Measurements from ENCODE around the gene MYL12A.
"Not testable (repeated sequence)": the region's sequence is repeated elsewhere in the genome, so short reads cannot be mapped to it uniquely, and the experiment has no call there.

Gene MYL12A

GRCh38 chr18:3268306-3268705 lies 20.7 kb downstream of the MYL12A start:
- Mint-ChIP-seq H3K4me3 (no peak overlapping the region), H3K4me1 (ENCODE audit: low read depth) (peaks cover 66% of the 10 kb centered on the region), H3K9me3 (no peaks in the 10 kb centered on the region), H3K27me3 (ENCODE audit: low read depth) (no peaks in the 10 kb centered on the region), H3K36me3 (ENCODE audit: low read depth) (peaks cover 30% of the 10 kb centered on the region), H3K27ac (no peak overlapping the region)
- no peak for DNase-seq (ENCODE audit: low spot score)

GRCh38 chr18:3269241-3269913 lies 21.8 kb downstream of the MYL12A start:
- DNase-seq (ENCODE audit: low spot score) = no peak
- Mint-ChIP-seq H3K27ac (peak overlapping the region; percentile 55), H3K36me3 (ENCODE audit: low read depth) (peaks cover 33% of the 10 kb centered on the region), H3K4me1 (ENCODE audit: low read depth) (peaks cover 56% of the 10 kb centered on the region), H3K9me3 (no peaks in the 10 kb centered on the region), H3K4me3 (peak overlapping the region; percentile 0), H3K27me3 (ENCODE audit: low read depth) (no peaks in the 10 kb centered on the region)

- peaks cover 51% of the 10 kb centered on the region for H3K4me1 Mint-ChIP-seq (ENCODE audit: low read depth)
- no peak overlapping the region for H3K27ac Mint-ChIP-seq
Observed at GRCh38 chr18:3269914-3270299, 22.3 kb downstream of the MYL12A start.

GRCh38 chr18:3273042-3273441 lies 25.4 kb downstream of the MYL12A start:
- Mint-ChIP-seq H3K27ac (no peak overlapping the region), H3K27me3 (ENCODE audit: low read depth) (no peaks in the 10 kb centered on the region), H3K36me3 (ENCODE audit: low read depth) (peaks cover 44% of the 10 kb centered on the region), H3K4me1 (ENCODE audit: low read depth) (peaks cover 28% of the 10 kb centered on the region), H3K9me3 (no peaks in the 10 kb centered on the region), H3K4me3 (no peak overlapping the region)
- DNase-seq (ENCODE audit: low spot score) = no peak

More at GRCh38 chr18:3269914-3270299, 22.3 kb downstream of the MYL12A start:
- H3K4me3 Mint-ChIP-seq = no peak overlapping the region
- DNase-seq (ENCODE audit: low spot score) = no peak
- peaks cover 35% of the 10 kb centered on the region for H3K36me3 Mint-ChIP-seq (ENCODE audit: low read depth)
- no peaks in the 10 kb centered on the region for H3K27me3 Mint-ChIP-seq (ENCODE audit: low read depth)
- H3K9me3 Mint-ChIP-seq = no peaks in the 10 kb centered on the region

GRCh38 chr18:3277643-3278213 lies 30.1 kb downstream of the MYL12A start:
- H3K4me1 Mint-ChIP-seq (ENCODE audit: low read depth); H3K27me3 Mint-ChIP-seq (ENCODE audit: low read depth); H3K9me3 Mint-ChIP-seq; H3K27ac Mint-ChIP-seq; H3K4me3 Mint-ChIP-seq; DNase-seq (ENCODE audit: low spot score): not testable (repeated sequence)
- peaks cover 46% of the 10 kb centered on the region for H3K36me3 Mint-ChIP-seq (ENCODE audit: low read depth)

- DNase-seq (ENCODE audit: low spot score) = no peak
- H3K4me3 Mint-ChIP-seq = no peak overlapping the region
- H3K27me3 Mint-ChIP-seq (ENCODE audit: low read depth) = no peaks in the 10 kb centered on the region
- H3K4me1 Mint-ChIP-seq (ENCODE audit: low read depth) = peaks cover 2% of the 10 kb centered on the region
- peak overlapping the region; percentile 38 for H3K27ac Mint-ChIP-seq
- H3K36me3 Mint-ChIP-seq (ENCODE audit: low read depth) = peaks cover 33% of the 10 kb centered on the region
- no peaks in the 10 kb centered on the region for H3K9me3 Mint-ChIP-seq
Observed at GRCh38 chr18:3279201-3280185, 31.9 kb downstream of the MYL12A start.

- H3K36me3 Mint-ChIP-seq (ENCODE audit: low read depth) = peaks cover 19% of the 10 kb centered on the region
- H3K4me3 Mint-ChIP-seq = no peak overlapping the region
- no peak overlapping the region for H3K27ac Mint-ChIP-seq
- DNase-seq (ENCODE audit: low spot score) = no peak
- no peaks in the 10 kb centered on the region for H3K9me3 Mint-ChIP-seq
- peaks cover 2% of the 10 kb centered on the region for H3K4me1 Mint-ChIP-seq (ENCODE audit: low read depth)
- no peaks in the 10 kb centered on the region for H3K27me3 Mint-ChIP-seq (ENCODE audit: low read depth)
Observed at GRCh38 chr18:3281456-3282400, 34.1 kb downstream of the MYL12A start.

- DNase-seq (ENCODE audit: low spot score) = no peak
- Mint-ChIP-seq H3K9me3 (no peaks in the 10 kb centered on the region), H3K36me3 (ENCODE audit: low read depth) (peaks cover 9% of the 10 kb centered on the region), H3K27me3 (ENCODE audit: low read depth) (peaks cover 3% of the 10 kb centered on the region), H3K4me3 (no peak overlapping the region), H3K27ac (no peak overlapping the region), H3K4me1 (ENCODE audit: low read depth) (peaks cover 2% of the 10 kb centered on the region)
Observed at GRCh38 chr18:3283253-3283863, 35.8 kb downstream of the MYL12A start.

GRCh38 chr18:3283908-3284307 lies 36.3 kb downstream of the MYL12A start:
- DNase-seq (ENCODE audit: low spot score) = no peak
- Mint-ChIP-seq H3K36me3 (ENCODE audit: low read depth) (peaks cover 5% of the 10 kb centered on the region), H3K9me3 (no peaks in the 10 kb centered on the region), H3K4me1 (ENCODE audit: low read depth) (peaks cover 2% of the 10 kb centered on the region), H3K27ac (no peak overlapping the region), H3K4me3 (no peak overlapping the region), H3K27me3 (ENCODE audit: low read depth) (peaks cover 3% of the 10 kb centered on the region)

- Mint-ChIP-seq H3K4me3 (no peak overlapping the region), H3K27me3 (ENCODE audit: low read depth) (peaks cover 3% of the 10 kb centered on the region), H3K27ac (no peak overlapping the region), H3K9me3 (no peaks in the 10 kb centered on the region), H3K36me3 (ENCODE audit: low read depth) (no peaks in the 10 kb centered on the region), H3K4me1 (ENCODE audit: low read depth) (peaks cover 2% of the 10 kb centered on the region)
- no peak for DNase-seq (ENCODE audit: low spot score)
Observed at GRCh38 chr18:3284501-3284900, 36.9 kb downstream of the MYL12A start.

GRCh38 chr18:3286159-3286558 lies 38.6 kb downstream of the MYL12A start:
- H3K27ac Mint-ChIP-seq = no peak overlapping the region

GRCh38 chr18:3293196-3293951 lies 45.8 kb downstream of the MYL12A start:
- Mint-ChIP-seq H3K36me3 (ENCODE audit: low read depth) (no peaks in the 10 kb centered on the region), H3K9me3 (peaks cover 10% of the 10 kb centered on the region), H3K27me3 (ENCODE audit: low read depth) (peaks cover 2% of the 10 kb centered on the region), H3K4me1 (ENCODE audit: low read depth) (peaks cover 6% of the 10 kb centered on the region), H3K4me3 (no peak overlapping the region), H3K27ac (no peak overlapping the region)
- DNase-seq (ENCODE audit: low spot score) = no peak

More at GRCh38 chr18:3286159-3286558, 38.6 kb downstream of the MYL12A start:
- Mint-ChIP-seq H3K9me3 (peaks cover 5% of the 10 kb centered on the region), H3K4me3 (no peak overlapping the region), H3K4me1 (ENCODE audit: low read depth) (peaks cover 2% of the 10 kb centered on the region), H3K27me3 (ENCODE audit: low read depth) (peaks cover 3% of the 10 kb centered on the region), H3K36me3 (ENCODE audit: low read depth) (no peaks in the 10 kb centered on the region)
- DNase-seq (ENCODE audit: low spot score) = no peak
